Measurements from ENCODE around the gene RGS12.

DNA sequence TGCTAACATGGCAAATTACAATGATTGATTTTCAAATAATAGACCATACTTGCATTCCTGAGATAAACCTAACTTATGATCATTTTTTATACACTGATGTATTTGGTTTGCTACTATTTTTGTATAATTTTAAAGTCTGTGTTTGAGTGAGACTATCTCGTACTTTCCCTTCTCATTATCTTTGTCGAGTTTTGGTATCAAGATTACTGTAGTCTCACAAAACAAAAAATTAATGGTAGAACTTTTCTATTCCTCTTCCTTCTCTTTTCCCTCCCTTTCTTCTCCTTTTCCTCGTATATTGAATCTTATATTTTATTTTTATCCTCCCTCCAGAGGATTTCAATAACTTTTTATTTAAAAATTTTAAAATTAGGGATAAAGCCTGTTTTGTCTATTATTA lies 41.5 kb downstream of the RGS12 start:
- TF ChIP-seq POLR2AphosphoS5 (IDR thresholded peaks at IDR 0.05): no peak
- TF ChIP-seq, protein P1, sequence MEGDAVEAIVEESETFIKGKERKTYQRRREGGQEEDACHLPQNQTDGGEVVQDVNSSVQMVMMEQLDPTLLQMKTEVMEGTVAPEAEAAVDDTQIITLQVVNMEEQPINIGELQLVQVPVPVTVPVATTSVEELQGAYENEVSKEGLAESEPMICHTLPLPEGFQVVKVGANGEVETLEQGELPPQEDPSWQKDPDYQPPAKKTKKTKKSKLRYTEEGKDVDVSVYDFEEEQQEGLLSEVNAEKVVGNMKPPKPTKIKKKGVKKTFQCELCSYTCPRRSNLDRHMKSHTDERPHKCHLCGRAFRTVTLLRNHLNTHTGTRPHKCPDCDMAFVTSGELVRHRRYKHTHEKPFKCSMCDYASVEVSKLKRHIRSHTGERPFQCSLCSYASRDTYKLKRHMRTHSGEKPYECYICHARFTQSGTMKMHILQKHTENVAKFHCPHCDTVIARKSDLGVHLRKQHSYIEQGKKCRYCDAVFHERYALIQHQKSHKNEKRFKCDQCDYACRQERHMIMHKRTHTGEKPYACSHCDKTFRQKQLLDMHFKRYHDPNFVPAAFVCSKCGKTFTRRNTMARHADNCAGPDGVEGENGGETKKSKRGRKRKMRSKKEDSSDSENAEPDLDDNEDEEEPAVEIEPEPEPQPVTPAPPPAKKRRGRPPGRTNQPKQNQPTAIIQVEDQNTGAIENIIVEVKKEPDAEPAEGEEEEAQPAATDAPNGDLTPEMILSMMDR (IDR thresholded peaks at IDR 0.05 in 8 of 11, conservative IDR thresholded peaks at IDR 0.05 in 3 of 11): no peak

Measured in spleen (tissue), 7 donors.